Tibial nerve (tissue), 4 donors: ENCODE results near the gene PYGO1.

Source experiments
- EP300 ChIP-seq, 2 donors: sonication (generic); formaldehyde crosslinking; IDR thresholded peaks; one replicate each; pipeline ENCODE4 v1.6.1; 2017; ENCODE audit warnings: antibody characterized with exemption in 2 of 2, mild to moderate bottlenecking in 1 of 2
- POLR2A ChIP-seq, 2 donors: fragments of 450-650 bp; IDR thresholded peaks; one replicate each; pipeline ENCODE4 v1.6.1; 2017; ENCODE audit warnings: antibody characterized with exemption in 2 of 2, mild to moderate bottlenecking in 2 of 2, moderate library complexity in 2 of 2
- TF ChIP-seq, protein P1 (sequence below), 5 experiments: fragments of 200-600 bp in 3 of 5; fragments of 450-650 bp in 2 of 5; sonication (generic) in 3 of 5; IDR thresholded peaks; one replicate each; pipeline ENCODE4 v1.5.1; 2016 to 2019; ENCODE audit warnings: antibody characterized with exemption in 5 of 5, mild to moderate bottlenecking in 3 of 5, moderate library complexity in 2 of 5

DNA sequence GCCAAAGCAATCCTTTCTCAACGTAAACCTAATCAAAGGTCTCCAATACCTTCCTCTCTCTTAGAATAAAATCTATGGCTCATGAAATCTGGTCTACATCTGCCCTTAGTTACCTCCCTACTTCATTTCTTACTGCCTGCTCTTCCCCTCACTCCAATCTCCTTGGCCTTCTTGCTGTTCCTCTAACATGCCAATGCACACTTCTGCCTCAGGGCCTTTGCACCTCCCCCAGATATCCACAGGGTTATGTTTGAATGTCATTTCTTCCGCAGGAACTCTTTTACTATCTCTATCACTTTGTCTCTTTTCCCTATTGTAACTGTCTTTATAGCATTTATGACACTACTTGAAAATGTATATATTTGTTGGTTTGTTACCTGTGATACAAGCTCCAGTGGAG lies 44.3 kb upstream of the PYGO1 start:
- TF ChIP-seq, protein P1, sequence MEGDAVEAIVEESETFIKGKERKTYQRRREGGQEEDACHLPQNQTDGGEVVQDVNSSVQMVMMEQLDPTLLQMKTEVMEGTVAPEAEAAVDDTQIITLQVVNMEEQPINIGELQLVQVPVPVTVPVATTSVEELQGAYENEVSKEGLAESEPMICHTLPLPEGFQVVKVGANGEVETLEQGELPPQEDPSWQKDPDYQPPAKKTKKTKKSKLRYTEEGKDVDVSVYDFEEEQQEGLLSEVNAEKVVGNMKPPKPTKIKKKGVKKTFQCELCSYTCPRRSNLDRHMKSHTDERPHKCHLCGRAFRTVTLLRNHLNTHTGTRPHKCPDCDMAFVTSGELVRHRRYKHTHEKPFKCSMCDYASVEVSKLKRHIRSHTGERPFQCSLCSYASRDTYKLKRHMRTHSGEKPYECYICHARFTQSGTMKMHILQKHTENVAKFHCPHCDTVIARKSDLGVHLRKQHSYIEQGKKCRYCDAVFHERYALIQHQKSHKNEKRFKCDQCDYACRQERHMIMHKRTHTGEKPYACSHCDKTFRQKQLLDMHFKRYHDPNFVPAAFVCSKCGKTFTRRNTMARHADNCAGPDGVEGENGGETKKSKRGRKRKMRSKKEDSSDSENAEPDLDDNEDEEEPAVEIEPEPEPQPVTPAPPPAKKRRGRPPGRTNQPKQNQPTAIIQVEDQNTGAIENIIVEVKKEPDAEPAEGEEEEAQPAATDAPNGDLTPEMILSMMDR (IDR thresholded peaks at IDR 0.05) = no peak
- TF ChIP-seq POLR2A (IDR thresholded peaks at IDR 0.05) (no peak), EP300 (IDR thresholded peaks at IDR 0.05) (no peak)
